Measurements from ENCODE around the gene DLX6. TPM values are rescaled to one million over a fixed set of nuclear protein-coding genes. Genes with fewer than 3 reads are reported as not detected.

DLX6 gene
- total RNA-seq, 6 experiments from 2014 or later, result not detected

GRCh38 chr7:97019710-97020225, 14.4 kb downstream of the DLX6 start:
- no peak overlapping the region for H3K27ac Mint-ChIP-seq

GRCh38 chr7:97020601-97020995, 15.2 kb downstream of the DLX6 start:
- H3K36me3 Mint-ChIP-seq (ENCODE audit: low read depth), result peaks cover 9% of the 10 kb centered on the region; the same call in 1 of the 2 replicates
- H3K27me3 Mint-ChIP-seq (ENCODE audit: insufficient read depth), result peaks cover 82% of the 10 kb centered on the region
- DNase-seq, result no peak

More at GRCh38 chr7:97019710-97020225, 14.4 kb downstream of the DLX6 start:
- Mint-ChIP-seq H3K27me3 (ENCODE audit: insufficient read depth) (peaks cover 81% of the 10 kb centered on the region), H3K4me1 (ENCODE audit: low read depth) (peaks cover 7% of the 10 kb centered on the region; the same call in 1 of the 2 replicates), H3K4me3 (no peak overlapping the region), H3K36me3 (ENCODE audit: low read depth) (peaks cover 9% of the 10 kb centered on the region; the same call in 1 of the 2 replicates), H3K9me3 (peaks cover 4% of the 10 kb centered on the region; the same call in 1 of the 2 replicates)
- DNase-seq, result no peak
- TF ChIP-seq CTCF (IDR thresholded peaks at IDR 0.05), result no peak

GRCh38 chr7:97020996-97021746, 15.8 kb downstream of the DLX6 start:
- Mint-ChIP-seq H3K27me3 (ENCODE audit: insufficient read depth) (peaks cover 82% of the 10 kb centered on the region), H3K4me1 (ENCODE audit: low read depth) (peaks cover 10% of the 10 kb centered on the region; the same call in 1 of the 2 replicates), H3K36me3 (ENCODE audit: low read depth) (peaks cover 9% of the 10 kb centered on the region; the same call in 1 of the 2 replicates), H3K4me3 (no peak overlapping the region), H3K27ac (no peak overlapping the region), H3K9me3 (peaks cover 4% of the 10 kb centered on the region; the same call in 1 of the 2 replicates)
- TF ChIP-seq CTCF (IDR thresholded peaks at IDR 0.05), result no peak
- DNase-seq, result no peak

More at GRCh38 chr7:97020601-97020995, 15.2 kb downstream of the DLX6 start:
- no peak overlapping the region for H3K4me3 Mint-ChIP-seq
- H3K9me3 Mint-ChIP-seq, result peaks cover 4% of the 10 kb centered on the region; the same call in 1 of the 2 replicates
- no peak for TF ChIP-seq CTCF (IDR thresholded peaks at IDR 0.05)
- no peak overlapping the region for H3K27ac Mint-ChIP-seq
- H3K4me1 Mint-ChIP-seq (ENCODE audit: low read depth), result peaks cover 10% of the 10 kb centered on the region; the same call in 1 of the 2 replicates

- H3K4me3 Mint-ChIP-seq, result no peak overlapping the region
These were observed 16.6 kb downstream of the DLX6 start for GRCh38 chr7:97021747-97022490.

More at GRCh38 chr7:97021747-97022490, 16.6 kb downstream of the DLX6 start:
- Mint-ChIP-seq H3K36me3 (ENCODE audit: low read depth) (peaks cover 9% of the 10 kb centered on the region; the same call in 1 of the 2 replicates), H3K27ac (no peak overlapping the region), H3K9me3 (peaks cover 4% of the 10 kb centered on the region; the same call in 1 of the 2 replicates), H3K27me3 (ENCODE audit: insufficient read depth) (peaks cover 80% of the 10 kb centered on the region), H3K4me1 (ENCODE audit: low read depth) (peaks cover 14% of the 10 kb centered on the region)
- no peak for TF ChIP-seq CTCF (IDR thresholded peaks at IDR 0.05)
- DNase-seq, result no peak
